ENCODE results near the gene BNC2.

Gene BNC2

DNA sequence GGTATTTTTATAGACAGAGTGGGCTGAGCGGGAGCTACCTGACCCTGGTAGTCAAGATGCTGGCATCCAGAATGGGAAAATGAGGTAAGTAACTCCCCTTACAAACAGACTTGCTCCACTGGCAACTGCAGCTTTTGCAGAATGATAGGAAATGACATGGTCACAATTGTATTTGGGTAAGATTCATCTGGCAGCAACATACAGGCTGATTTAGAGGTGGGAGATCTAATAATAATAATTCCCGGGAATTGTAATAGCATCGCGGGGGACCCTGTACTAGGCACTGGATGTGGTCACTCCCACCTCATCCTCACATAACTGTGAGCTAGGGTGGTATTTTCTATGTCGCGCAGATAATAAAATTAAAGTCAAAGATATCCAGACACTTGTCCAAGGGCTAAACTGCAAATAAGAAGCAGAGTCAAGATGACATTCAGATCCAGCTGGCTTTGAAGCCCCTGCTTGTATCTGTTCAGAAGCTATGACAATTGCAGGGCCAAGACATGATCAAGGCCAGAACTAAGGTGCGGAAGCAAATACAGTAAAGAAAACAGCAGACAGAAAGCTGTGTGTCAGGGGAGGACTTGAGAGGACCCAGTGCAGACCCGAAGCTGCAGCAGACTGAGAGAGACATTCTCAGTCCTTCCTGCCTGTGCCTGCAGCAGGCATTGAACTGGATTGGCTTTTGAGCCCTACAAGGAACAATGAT is 507.2 kb downstream of the BNC2 start:
- H3K36me3 Mint-ChIP-seq, result no peaks in the 10 kb centered on the region

DNA sequence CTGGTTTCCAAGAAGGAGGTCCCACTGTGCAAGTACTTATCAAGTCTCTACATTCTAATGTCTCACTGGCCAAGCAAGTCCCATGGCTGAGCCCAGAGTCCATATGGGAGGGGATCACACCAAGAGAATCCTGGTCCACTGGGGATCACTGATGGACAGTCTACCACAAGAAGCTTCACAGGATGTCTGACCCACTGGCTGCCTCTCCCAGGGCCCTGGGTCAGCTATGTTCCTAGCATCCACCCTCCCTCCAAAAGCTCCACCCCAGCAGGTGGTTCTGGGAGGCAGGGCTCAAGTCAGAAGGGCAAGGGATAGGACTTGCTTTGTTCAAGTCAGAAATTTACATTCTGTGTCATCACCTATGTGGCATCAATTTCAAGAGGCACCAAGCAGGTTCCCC is 508.5 kb downstream of the BNC2 start:
- ATAC-seq, result no peak
- peaks cover 21% of the 10 kb centered on the region for H3K9me3 Mint-ChIP-seq
- no peak overlapping the region for H3K4me3 Mint-ChIP-seq
- DNase-seq (ENCODE audit: low spot score in 2 of 2), result no peak
- H3K27ac Mint-ChIP-seq, result no peak overlapping the region
- no peaks in the 10 kb centered on the region for H3K36me3 Mint-ChIP-seq
- no peaks in the 10 kb centered on the region for H3K4me1 Mint-ChIP-seq

More for the DNA sequence above, 507.2 kb downstream of the BNC2 start:
- Mint-ChIP-seq H3K9me3 (peaks cover 19% of the 10 kb centered on the region), H3K27ac (no peak overlapping the region), H3K4me1 (no peaks in the 10 kb centered on the region), H3K4me3 (no peak overlapping the region)
- DNase-seq (ENCODE audit: low spot score in 2 of 2) (no peak), ATAC-seq (no peak)

DNA sequence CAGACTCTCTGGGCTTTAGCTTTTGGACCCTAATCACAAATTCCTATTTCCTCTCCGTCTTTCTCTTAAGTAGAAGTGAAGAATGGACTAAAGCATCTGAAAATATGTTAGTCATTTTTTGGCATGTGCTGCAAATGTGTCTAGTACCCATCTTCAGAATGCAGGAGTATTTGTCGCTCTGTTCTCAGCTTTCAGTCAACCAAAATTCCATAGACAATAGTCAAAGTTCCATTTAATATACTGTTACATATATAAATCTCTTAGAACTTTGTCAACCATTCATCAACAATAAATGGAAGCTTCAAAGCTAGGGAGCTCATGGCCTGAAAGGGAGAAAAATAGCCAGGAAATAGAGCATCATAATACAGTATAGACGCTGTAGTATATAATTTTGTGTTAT is 509.4 kb downstream of the BNC2 start:
- DNase-seq (ENCODE audit: low spot score in 2 of 2) (no peak), ATAC-seq (no peak)
- no peak overlapping the region for H3K27ac Mint-ChIP-seq
- H3K4me1 Mint-ChIP-seq, result no peaks in the 10 kb centered on the region
- no peaks in the 10 kb centered on the region for H3K36me3 Mint-ChIP-seq
- peaks cover 15% of the 10 kb centered on the region for H3K9me3 Mint-ChIP-seq
- H3K4me3 Mint-ChIP-seq, result no peak overlapping the region

DNA sequence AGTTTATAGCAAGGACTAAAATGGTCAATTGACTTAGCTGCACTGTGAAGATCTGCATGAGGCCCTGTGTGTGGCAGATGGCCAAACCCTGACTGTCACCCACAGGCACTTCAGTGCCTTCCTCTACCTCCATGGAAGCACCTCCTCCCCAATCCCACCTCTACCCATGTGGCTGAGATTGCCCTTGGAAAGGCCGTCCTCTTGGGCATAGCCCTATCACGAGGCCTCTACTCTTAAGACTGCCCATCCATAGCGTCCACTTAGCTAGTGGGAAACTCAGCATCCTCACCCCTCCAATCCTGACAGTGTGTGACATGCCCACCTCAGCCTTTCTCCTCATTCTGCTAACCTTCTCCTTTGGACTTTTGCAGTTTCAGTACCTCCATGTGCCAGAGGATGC is 510.2 kb downstream of the BNC2 start:
- no peak overlapping the region for H3K27ac Mint-ChIP-seq
- no peak for DNase-seq (ENCODE audit: low spot score in 2 of 2)
- no peak overlapping the region for H3K4me3 Mint-ChIP-seq
- H3K36me3 Mint-ChIP-seq, result no peaks in the 10 kb centered on the region
- peaks cover 12% of the 10 kb centered on the region for H3K9me3 Mint-ChIP-seq
- no peak for ATAC-seq
- no peaks in the 10 kb centered on the region for H3K4me1 Mint-ChIP-seq

Measured in stimulated activated effector memory CD8-positive, alpha-beta T cell treated with anti-CD3 and anti-CD28 coated beads, Interleukin-12 subunit alpha, Interleukin-12 subunit beta, amount 100 ng/mL, for 72 hours (primary cell).